GM23338 (cell line): ENCODE data around the gene NANOS2. TPM values are rescaled to one million over a fixed set of nuclear protein-coding genes. Genes with fewer than 3 reads are reported as not detected.
A peak's percentile ranks its signal among the peaks of the same experiment; 100 is the strongest.

Source experiments
- ATAC-seq: fragments of 200-7000 bp; cut with Tn5 transposase; 3 replicates; pipeline ENCODE4 v1.9.1; 2020
- DNase-seq: peaks from one replicate; pipeline ENCODE4 v3.0.0-alpha.2; 2015; ENCODE audit warnings: low spot score
- H2AFZ ChIP-seq: fragments of 200-600 bp; sonication (generic); 2 replicates; pipeline ENCODE4 v1.8.0; 2016; ENCODE audit warnings: antibody characterized with exemption, mild to moderate bottlenecking, moderate library complexity
- H3F3A ChIP-seq: fragments of 200-600 bp; sonication (generic); replicated peaks from 2 replicates; pipeline ENCODE4 v1.8.0; 2017; ENCODE audit warnings: antibody characterized with exemption, mixed run types, low read depth
- H3K27ac ChIP-seq: fragments of 200-600 bp; sonication (generic); 2 replicates; pipeline ENCODE4 v1.6.1; 2016; ENCODE audit warnings: low read depth
- H3K27me3 ChIP-seq: fragments of 200-600 bp; sonication (generic); 2 replicates; pipeline ENCODE4 v1.8.0; 2016; ENCODE audit warnings: mild to moderate bottlenecking, mixed run types, moderate library complexity; ENCODE audit not compliant: insufficient read depth
- H3K36me3 ChIP-seq: fragments of 200-600 bp; sonication (generic); 2 replicates; pipeline ENCODE4 v1.8.0; 2016; ENCODE audit warnings: mild to moderate bottlenecking; ENCODE audit not compliant: insufficient read depth
- H3K4me1 ChIP-seq: fragments of 200-600 bp; sonication (generic); 2 replicates; pipeline ENCODE4 v1.8.0; 2016; ENCODE audit warnings: mild to moderate bottlenecking, moderate library complexity; ENCODE audit not compliant: insufficient read depth
- H3K4me2 ChIP-seq: fragments of 200-600 bp; sonication (generic); 2 replicates; pipeline ENCODE4 v1.7.1; 2017; ENCODE audit warnings: mixed run types
- H3K4me3 ChIP-seq: fragments of 200-600 bp; sonication (generic); 2 replicates; pipeline ENCODE4 v1.6.1; 2016; ENCODE audit warnings: mixed run types
- H3K79me2 ChIP-seq: fragments of 200-600 bp; sonication (generic); replicated peaks from 2 replicates; pipeline ENCODE4 v1.8.0; 2017; ENCODE audit warnings: mild to moderate bottlenecking; ENCODE audit not compliant: insufficient read depth
- H3K9me2 ChIP-seq: fragments of 200-600 bp; sonication (generic); 2 replicates; pipeline ENCODE4 v1.8.0; 2017; ENCODE audit not compliant: insufficient read depth
- H4K20me1 ChIP-seq: fragments of 200-600 bp; sonication (generic); replicated peaks from 2 replicates; pipeline ENCODE4 v1.8.0; 2017; ENCODE audit warnings: mild to moderate bottlenecking; ENCODE audit not compliant: insufficient read depth
- H3K27ac Mint-ChIP-seq: 2 replicates; pipeline ENCODE4 v1.8.0; 2020; ENCODE audit warnings: inconsistent platforms, mild to moderate bottlenecking, moderate library complexity, mixed read lengths
- H3K27me3 Mint-ChIP-seq: 3 replicates; pipeline ENCODE4 v1.8.0; 2022; ENCODE audit warnings: low read depth, mild to moderate bottlenecking, moderate library complexity, mixed read lengths, inconsistent platforms; ENCODE audit not compliant: insufficient read depth, poor library complexity
- H3K36me3 Mint-ChIP-seq: 3 replicates; pipeline ENCODE4 v1.8.0; 2021; ENCODE audit warnings: low read depth, mild to moderate bottlenecking, inconsistent platforms, moderate library complexity, mixed read lengths
- H3K4me1 Mint-ChIP-seq: 3 replicates; pipeline ENCODE4 v1.8.0; 2020; ENCODE audit warnings: mild to moderate bottlenecking, inconsistent platforms, mixed read lengths
- H3K4me3 Mint-ChIP-seq: 3 replicates; pipeline ENCODE4 v1.8.0; 2021; ENCODE audit warnings: moderate library complexity, mild to moderate bottlenecking, inconsistent platforms, mixed read lengths
- H3K9me3 Mint-ChIP-seq: 3 replicates; pipeline ENCODE4 v1.8.0; 2020; ENCODE audit warnings: moderate library complexity, mild to moderate bottlenecking, inconsistent platforms, mixed read lengths
- CREB1 ChIP-seq: fragments of 250-450 bp; sonication (Bioruptor Pico); IDR thresholded peaks from 2 replicates; pipeline ENCODE4 v1.5.0; 2020; ENCODE audit warnings: low read depth, mild to moderate bottlenecking, moderate library complexity
- EZH2 ChIP-seq: fragments of 200-600 bp; sonication (generic); IDR thresholded peaks from one replicate; pipeline ENCODE4 v1.8.0; 2017; ENCODE audit warnings: antibody characterized with exemption, mild to moderate bottlenecking, low read depth; ENCODE audit not compliant: unreplicated experiment
- EZH2phosphoT487 ChIP-seq: fragments of 200-600 bp; sonication (generic); IDR thresholded peaks from one replicate; pipeline ENCODE4 v1.8.1; 2018; ENCODE audit warnings: antibody characterized with exemption; ENCODE audit not compliant: unreplicated experiment
- JUNB ChIP-seq: IDR thresholded peaks from one replicate; pipeline ENCODE4 v1.6.1; 2016; ENCODE audit warnings: antibody characterized with exemption; ENCODE audit not compliant: unreplicated experiment
- NANOG ChIP-seq: IDR thresholded peaks from 2 replicates; pipeline ENCODE4 v1.6.1; 2016; ENCODE audit warnings: antibody characterized with exemption, borderline replicate concordance
- POLR2AphosphoS5 ChIP-seq: IDR thresholded peaks from 2 replicates; pipeline ENCODE4 v1.6.1; 2016; ENCODE audit warnings: antibody characterized with exemption, low read depth
- STAT1 ChIP-seq: IDR thresholded peaks from one replicate; pipeline ENCODE4 v1.6.1; 2016; ENCODE audit warnings: antibody characterized with exemption; ENCODE audit not compliant: unreplicated experiment
- ZNF114 ChIP-seq: fragments of 250-450 bp; sonication (Bioruptor Pico); IDR thresholded peaks from 2 replicates; pipeline ENCODE4 v1.5.0; 2020; ENCODE audit warnings: mild to moderate bottlenecking, moderate library complexity
- ZNF331 ChIP-seq: fragments of 250-450 bp; sonication (Bioruptor Pico); IDR thresholded peaks from 2 replicates; pipeline ENCODE4 v1.5.0; 2020; ENCODE audit warnings: low read depth, mild to moderate bottlenecking, moderate library complexity
- polyA plus RNA-seq: library from polyadenylated mRNA; unstranded; fragments of >200 nt; fragmentation: Nextera tagmentation; extraction: Ambion mirVana; gene quantifications from 2 replicates; pipeline ENCODE4 v1.2.1, GENCODE V29; 2016
- total RNA-seq: library from RNA; depleted of rRNA; stranded (reverse); fragments of >200 nt; shearing (Covaris generic); gene quantifications from 2 replicates; pipeline ENCODE4 v1.2.3, GENCODE V29; 2014
- TF ChIP-seq, protein P1 (sequence below): fragments of 250-450 bp; sonication (Bioruptor Pico); IDR thresholded peaks from 2 replicates; pipeline ENCODE4 v1.5.0; 2020; ENCODE audit warnings: mild to moderate bottlenecking, moderate library complexity
- TF ChIP-seq, protein P2 (sequence below), 2 experiments: fragments of 200-600 bp in 1 of 2; sonication (generic) in 1 of 2; conservative IDR thresholded peaks; 2 replicates each; pipeline versions ENCODE4 v1.5.1 to v1.6.1; 2016 to 2017; ENCODE audit warnings: antibody characterized with exemption in 2 of 2, low read depth in 2 of 2, mild to moderate bottlenecking in 2 of 2, moderate library complexity in 1 of 2
- TF ChIP-seq, protein P3 (sequence below): IDR thresholded peaks from one replicate; pipeline ENCODE4 v1.6.1; 2018; ENCODE audit warnings: antibody characterized with exemption; ENCODE audit not compliant: unreplicated experiment
- TF ChIP-seq, protein P4 (sequence below): IDR thresholded peaks from 2 replicates; pipeline ENCODE4 v1.6.1; 2016; ENCODE audit warnings: antibody characterized with exemption

NANOS2 gene
- total and polyA plus RNA-seq, 2 experiments from 2014 or later = 0.11 to 0.14 TPM

- H3K4me1 ChIP-seq = peaks cover 27% of the 10 kb centered on the region
- peaks cover 8% of the 10 kb centered on the region for H3K36me3 Mint-ChIP-seq
- H3K9me3 Mint-ChIP-seq = peaks cover 2% of the 10 kb centered on the region; the same call in 1 of the 3 replicates
- H3K4me2 ChIP-seq = peak overlapping the region; percentile 97
- H3K4me3 ChIP-seq = peak overlapping the region; percentile 66
- H3K79me2 ChIP-seq = 0 out of 2 replicates have a peak, but pooled peaks cover 5% of the 10 kb centered on the region
- ATAC-seq (peak; percentile 44), DNase-seq (peak; percentile 96)
- H4K20me1 ChIP-seq = 0 out of 2 replicates have a peak, but pooled peaks cover 4% of the 10 kb centered on the region
- H3K4me3 Mint-ChIP-seq = peak overlapping the region; percentile 75
- H3K9me2 ChIP-seq = no peaks in the 10 kb centered on the region
- TF ChIP-seq STAT1 (no peak), EZH2phosphoT487 (no peak), POLR2AphosphoS5 (peak; percentile 66), EZH2 (no peak), JUNB (no peak), ZNF114 (no peak), NANOG (no peak), CREB1 (CRISPR knock-in tag) (peak; percentile 85), ZNF331 (CRISPR knock-in tag) (no peak)
- TF ChIP-seq, protein P1, sequence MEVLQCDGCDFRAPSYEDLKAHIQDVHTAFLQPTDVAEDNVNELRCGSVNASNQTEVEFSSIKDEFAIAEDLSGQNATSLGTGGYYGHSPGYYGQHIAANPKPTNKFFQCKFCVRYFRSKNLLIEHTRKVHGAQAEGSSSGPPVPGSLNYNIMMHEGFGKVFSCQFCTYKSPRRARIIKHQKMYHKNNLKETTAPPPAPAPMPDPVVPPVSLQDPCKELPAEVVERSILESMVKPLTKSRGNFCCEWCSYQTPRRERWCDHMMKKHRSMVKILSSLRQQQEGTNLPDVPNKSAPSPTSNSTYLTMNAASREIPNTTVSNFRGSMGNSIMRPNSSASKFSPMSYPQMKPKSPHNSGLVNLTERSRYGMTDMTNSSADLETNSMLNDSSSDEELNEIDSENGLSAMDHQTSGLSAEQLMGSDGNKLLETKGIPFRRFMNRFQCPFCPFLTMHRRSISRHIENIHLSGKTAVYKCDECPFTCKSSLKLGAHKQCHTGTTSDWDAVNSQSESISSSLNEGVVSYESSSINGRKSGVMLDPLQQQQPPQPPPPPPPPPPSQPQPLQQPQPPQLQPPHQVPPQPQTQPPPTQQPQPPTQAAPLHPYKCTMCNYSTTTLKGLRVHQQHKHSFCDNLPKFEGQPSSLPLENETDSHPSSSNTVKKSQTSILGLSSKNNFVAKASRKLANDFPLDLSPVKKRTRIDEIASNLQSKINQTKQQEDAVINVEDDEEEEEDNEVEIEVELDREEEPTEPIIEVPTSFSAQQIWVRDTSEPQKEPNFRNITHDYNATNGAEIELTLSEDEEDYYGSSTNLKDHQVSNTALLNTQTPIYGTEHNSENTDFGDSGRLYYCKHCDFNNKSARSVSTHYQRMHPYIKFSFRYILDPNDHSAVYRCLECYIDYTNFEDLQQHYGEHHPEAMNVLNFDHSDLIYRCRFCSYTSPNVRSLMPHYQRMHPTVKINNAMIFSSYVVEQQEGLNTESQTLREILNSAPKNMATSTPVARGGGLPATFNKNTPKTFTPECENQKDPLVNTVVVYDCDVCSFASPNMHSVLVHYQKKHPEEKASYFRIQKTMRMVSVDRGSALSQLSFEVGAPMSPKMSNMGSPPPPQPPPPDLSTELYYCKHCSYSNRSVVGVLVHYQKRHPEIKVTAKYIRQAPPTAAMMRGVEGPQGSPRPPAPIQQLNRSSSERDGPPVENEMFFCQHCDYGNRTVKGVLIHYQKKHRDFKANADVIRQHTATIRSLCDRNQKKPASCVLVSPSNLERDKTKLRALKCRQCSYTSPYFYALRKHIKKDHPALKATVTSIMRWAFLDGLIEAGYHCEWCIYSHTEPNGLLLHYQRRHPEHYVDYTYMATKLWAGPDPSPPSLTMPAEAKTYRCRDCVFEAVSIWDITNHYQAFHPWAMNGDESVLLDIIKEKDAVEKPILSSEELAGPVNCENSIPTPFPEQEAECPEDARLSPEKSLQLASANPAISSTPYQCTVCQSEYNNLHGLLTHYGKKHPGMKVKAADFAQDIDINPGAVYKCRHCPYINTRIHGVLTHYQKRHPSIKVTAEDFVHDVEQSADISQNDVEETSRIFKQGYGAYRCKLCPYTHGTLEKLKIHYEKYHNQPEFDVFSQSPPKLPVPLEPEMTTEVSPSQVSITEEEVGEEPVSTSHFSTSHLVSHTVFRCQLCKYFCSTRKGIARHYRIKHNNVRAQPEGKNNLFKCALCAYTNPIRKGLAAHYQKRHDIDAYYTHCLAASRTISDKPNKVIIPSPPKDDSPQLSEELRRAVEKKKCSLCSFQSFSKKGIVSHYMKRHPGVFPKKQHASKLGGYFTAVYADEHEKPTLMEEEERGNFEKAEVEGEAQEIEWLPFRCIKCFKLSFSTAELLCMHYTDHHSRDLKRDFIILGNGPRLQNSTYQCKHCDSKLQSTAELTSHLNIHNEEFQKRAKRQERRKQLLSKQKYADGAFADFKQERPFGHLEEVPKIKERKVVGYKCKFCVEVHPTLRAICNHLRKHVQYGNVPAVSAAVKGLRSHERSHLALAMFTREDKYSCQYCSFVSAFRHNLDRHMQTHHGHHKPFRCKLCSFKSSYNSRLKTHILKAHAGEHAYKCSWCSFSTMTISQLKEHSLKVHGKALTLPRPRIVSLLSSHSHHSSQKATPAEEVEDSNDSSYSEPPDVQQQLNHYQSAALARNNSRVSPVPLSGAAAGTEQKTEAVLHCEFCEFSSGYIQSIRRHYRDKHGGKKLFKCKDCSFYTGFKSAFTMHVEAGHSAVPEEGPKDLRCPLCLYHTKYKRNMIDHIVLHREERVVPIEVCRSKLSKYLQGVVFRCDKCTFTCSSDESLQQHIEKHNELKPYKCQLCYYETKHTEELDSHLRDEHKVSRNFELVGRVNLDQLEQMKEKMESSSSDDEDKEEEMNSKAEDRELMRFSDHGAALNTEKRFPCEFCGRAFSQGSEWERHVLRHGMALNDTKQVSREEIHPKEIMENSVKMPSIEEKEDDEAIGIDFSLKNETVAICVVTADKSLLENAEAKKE = 0 out of 2 replicates have a peak, but pooled peaks have one; percentile 13
- TF ChIP-seq, protein P2, sequence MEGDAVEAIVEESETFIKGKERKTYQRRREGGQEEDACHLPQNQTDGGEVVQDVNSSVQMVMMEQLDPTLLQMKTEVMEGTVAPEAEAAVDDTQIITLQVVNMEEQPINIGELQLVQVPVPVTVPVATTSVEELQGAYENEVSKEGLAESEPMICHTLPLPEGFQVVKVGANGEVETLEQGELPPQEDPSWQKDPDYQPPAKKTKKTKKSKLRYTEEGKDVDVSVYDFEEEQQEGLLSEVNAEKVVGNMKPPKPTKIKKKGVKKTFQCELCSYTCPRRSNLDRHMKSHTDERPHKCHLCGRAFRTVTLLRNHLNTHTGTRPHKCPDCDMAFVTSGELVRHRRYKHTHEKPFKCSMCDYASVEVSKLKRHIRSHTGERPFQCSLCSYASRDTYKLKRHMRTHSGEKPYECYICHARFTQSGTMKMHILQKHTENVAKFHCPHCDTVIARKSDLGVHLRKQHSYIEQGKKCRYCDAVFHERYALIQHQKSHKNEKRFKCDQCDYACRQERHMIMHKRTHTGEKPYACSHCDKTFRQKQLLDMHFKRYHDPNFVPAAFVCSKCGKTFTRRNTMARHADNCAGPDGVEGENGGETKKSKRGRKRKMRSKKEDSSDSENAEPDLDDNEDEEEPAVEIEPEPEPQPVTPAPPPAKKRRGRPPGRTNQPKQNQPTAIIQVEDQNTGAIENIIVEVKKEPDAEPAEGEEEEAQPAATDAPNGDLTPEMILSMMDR (conservative IDR thresholded peaks at IDR 0.05; ENCODE audit: low read depth in 2 of 2) = peak; percentile 99 to 100
- TF ChIP-seq, protein P3, sequence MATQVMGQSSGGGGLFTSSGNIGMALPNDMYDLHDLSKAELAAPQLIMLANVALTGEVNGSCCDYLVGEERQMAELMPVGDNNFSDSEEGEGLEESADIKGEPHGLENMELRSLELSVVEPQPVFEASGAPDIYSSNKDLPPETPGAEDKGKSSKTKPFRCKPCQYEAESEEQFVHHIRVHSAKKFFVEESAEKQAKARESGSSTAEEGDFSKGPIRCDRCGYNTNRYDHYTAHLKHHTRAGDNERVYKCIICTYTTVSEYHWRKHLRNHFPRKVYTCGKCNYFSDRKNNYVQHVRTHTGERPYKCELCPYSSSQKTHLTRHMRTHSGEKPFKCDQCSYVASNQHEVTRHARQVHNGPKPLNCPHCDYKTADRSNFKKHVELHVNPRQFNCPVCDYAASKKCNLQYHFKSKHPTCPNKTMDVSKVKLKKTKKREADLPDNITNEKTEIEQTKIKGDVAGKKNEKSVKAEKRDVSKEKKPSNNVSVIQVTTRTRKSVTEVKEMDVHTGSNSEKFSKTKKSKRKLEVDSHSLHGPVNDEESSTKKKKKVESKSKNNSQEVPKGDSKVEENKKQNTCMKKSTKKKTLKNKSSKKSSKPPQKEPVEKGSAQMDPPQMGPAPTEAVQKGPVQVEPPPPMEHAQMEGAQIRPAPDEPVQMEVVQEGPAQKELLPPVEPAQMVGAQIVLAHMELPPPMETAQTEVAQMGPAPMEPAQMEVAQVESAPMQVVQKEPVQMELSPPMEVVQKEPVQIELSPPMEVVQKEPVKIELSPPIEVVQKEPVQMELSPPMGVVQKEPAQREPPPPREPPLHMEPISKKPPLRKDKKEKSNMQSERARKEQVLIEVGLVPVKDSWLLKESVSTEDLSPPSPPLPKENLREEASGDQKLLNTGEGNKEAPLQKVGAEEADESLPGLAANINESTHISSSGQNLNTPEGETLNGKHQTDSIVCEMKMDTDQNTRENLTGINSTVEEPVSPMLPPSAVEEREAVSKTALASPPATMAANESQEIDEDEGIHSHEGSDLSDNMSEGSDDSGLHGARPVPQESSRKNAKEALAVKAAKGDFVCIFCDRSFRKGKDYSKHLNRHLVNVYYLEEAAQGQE = no peak
- TF ChIP-seq, protein P4, sequence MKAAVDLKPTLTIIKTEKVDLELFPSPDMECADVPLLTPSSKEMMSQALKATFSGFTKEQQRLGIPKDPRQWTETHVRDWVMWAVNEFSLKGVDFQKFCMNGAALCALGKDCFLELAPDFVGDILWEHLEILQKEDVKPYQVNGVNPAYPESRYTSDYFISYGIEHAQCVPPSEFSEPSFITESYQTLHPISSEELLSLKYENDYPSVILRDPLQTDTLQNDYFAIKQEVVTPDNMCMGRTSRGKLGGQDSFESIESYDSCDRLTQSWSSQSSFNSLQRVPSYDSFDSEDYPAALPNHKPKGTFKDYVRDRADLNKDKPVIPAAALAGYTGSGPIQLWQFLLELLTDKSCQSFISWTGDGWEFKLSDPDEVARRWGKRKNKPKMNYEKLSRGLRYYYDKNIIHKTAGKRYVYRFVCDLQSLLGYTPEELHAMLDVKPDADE = no peak
- no peaks in the 10 kb centered on the region for H3K36me3 ChIP-seq
- H3K4me1 Mint-ChIP-seq = peaks cover 37% of the 10 kb centered on the region
- peak overlapping the region; percentile 98 for H3K27ac ChIP-seq
- peaks cover 29% of the 10 kb centered on the region for H3K27me3 Mint-ChIP-seq
- H2AFZ ChIP-seq = no peak overlapping the region
- peaks cover 23% of the 10 kb centered on the region; the same call in 1 of the 2 replicates for H3F3A ChIP-seq
- no peaks in the 10 kb centered on the region for H3K27me3 ChIP-seq
- H3K27ac Mint-ChIP-seq = peak overlapping the region; percentile 97
Measured at GRCh38 chr19:45882652-45883585, 31.7 kb downstream of the NANOS2 start.
